Measurements from ENCODE around the gene ANKRD11.

ANKRD11 gene

GRCh38 chr16:89536886-89537548, 46.7 kb upstream of the ANKRD11 start:
- Histone ChIP-seq H3K4me2 (ENCODE audit: low read depth, low read length) (no peak overlapping the region), H3K27me3 (replicated peaks; ENCODE audit: insufficient read depth, low read length) (no peaks in the 10 kb centered on the region), H3K4me1 (ENCODE audit: low read length) (no peaks in the 10 kb centered on the region), H3K9ac (ENCODE audit: low read length) (no peak overlapping the region), H3K36me3 (replicated peaks; ENCODE audit: insufficient read depth, low read length) (no peaks in the 10 kb centered on the region), H3K79me2 (ENCODE audit: low read length) (no peaks in the 10 kb centered on the region), H3K9me2 (replicated peaks; ENCODE audit: insufficient read depth, low read length) (no peaks in the 10 kb centered on the region), H3K27ac (ENCODE audit: low read length) (no peak overlapping the region), H3F3A (ENCODE audit: insufficient read depth, low read length) (no peaks in the 10 kb centered on the region), H2AFZ (ENCODE audit: low read length) (no peak overlapping the region), H4K20me1 (ENCODE audit: insufficient read depth, low read length) (no peaks in the 10 kb centered on the region), H3K4me3 (ENCODE audit: low read length) (no peak overlapping the region), H3K9me3 (replicated peaks; ENCODE audit: insufficient read depth, low read length) (no peaks in the 10 kb centered on the region)
- no peak for TF ChIP-seq CTCF (IDR thresholded peaks at IDR 0.05; ENCODE audit: low read length)
- TF ChIP-seq EZH2 (optimal IDR thresholded peaks at IDR 0.05; ENCODE audit: low read depth, low read length), result no peak
- TF ChIP-seq EZH2phosphoT487 (IDR thresholded peaks at IDR 0.05; ENCODE audit: low read length), result no peak
- DNase-seq, result no peak

GRCh38 chr16:89536371-89536770, 46.0 kb upstream of the ANKRD11 start:
- H3K36me3 ChIP-seq (replicated peaks; ENCODE audit: insufficient read depth, low read length), result no peaks in the 10 kb centered on the region

GRCh38 chr16:89534252-89534756, 43.9 kb upstream of the ANKRD11 start:
- no peaks in the 10 kb centered on the region for H3K27me3 ChIP-seq (replicated peaks; ENCODE audit: insufficient read depth, low read length)
- no peak overlapping the region for H3K9ac ChIP-seq (ENCODE audit: low read length)
- H3K9me2 ChIP-seq (replicated peaks; ENCODE audit: insufficient read depth, low read length), result no peaks in the 10 kb centered on the region
- H3K4me1 ChIP-seq (ENCODE audit: low read length), result no peaks in the 10 kb centered on the region
- TF ChIP-seq EZH2 (optimal IDR thresholded peaks at IDR 0.05; ENCODE audit: low read depth, low read length) (no peak), EZH2phosphoT487 (IDR thresholded peaks at IDR 0.05; ENCODE audit: low read length) (no peak), CTCF (IDR thresholded peaks at IDR 0.05; ENCODE audit: low read length) (no peak)
- H3K27ac ChIP-seq (ENCODE audit: low read length), result no peak overlapping the region
- no peaks in the 10 kb centered on the region for H3K36me3 ChIP-seq (replicated peaks; ENCODE audit: insufficient read depth, low read length)
- no peaks in the 10 kb centered on the region for H3F3A ChIP-seq (ENCODE audit: insufficient read depth, low read length)
- H3K9me3 ChIP-seq (replicated peaks; ENCODE audit: insufficient read depth, low read length), result no peaks in the 10 kb centered on the region
- no peak overlapping the region for H3K4me2 ChIP-seq (ENCODE audit: low read depth, low read length)
- no peak overlapping the region for H3K4me3 ChIP-seq (ENCODE audit: low read length)
- H3K79me2 ChIP-seq (ENCODE audit: low read length), result no peaks in the 10 kb centered on the region
- no peak overlapping the region for H2AFZ ChIP-seq (ENCODE audit: low read length)
- no peak for DNase-seq
- H4K20me1 ChIP-seq (ENCODE audit: insufficient read depth, low read length), result no peaks in the 10 kb centered on the region

More at GRCh38 chr16:89536371-89536770, 46.0 kb upstream of the ANKRD11 start:
- Histone ChIP-seq H3K27me3 (replicated peaks; ENCODE audit: insufficient read depth, low read length) (no peaks in the 10 kb centered on the region), H3K4me2 (ENCODE audit: low read depth, low read length) (no peak overlapping the region), H3K9ac (ENCODE audit: low read length) (no peak overlapping the region), H3K79me2 (ENCODE audit: low read length) (no peaks in the 10 kb centered on the region), H3K4me1 (ENCODE audit: low read length) (no peaks in the 10 kb centered on the region), H3K9me3 (replicated peaks; ENCODE audit: insufficient read depth, low read length) (no peaks in the 10 kb centered on the region), H4K20me1 (ENCODE audit: insufficient read depth, low read length) (no peaks in the 10 kb centered on the region), H3K27ac (ENCODE audit: low read length) (no peak overlapping the region), H3F3A (ENCODE audit: insufficient read depth, low read length) (no peaks in the 10 kb centered on the region), H3K4me3 (ENCODE audit: low read length) (no peak overlapping the region), H3K9me2 (replicated peaks; ENCODE audit: insufficient read depth, low read length) (no peaks in the 10 kb centered on the region), H2AFZ (ENCODE audit: low read length) (no peak overlapping the region)
- TF ChIP-seq EZH2 (optimal IDR thresholded peaks at IDR 0.05; ENCODE audit: low read depth, low read length) (no peak), EZH2phosphoT487 (IDR thresholded peaks at IDR 0.05; ENCODE audit: low read length) (no peak), CTCF (IDR thresholded peaks at IDR 0.05; ENCODE audit: low read length) (no peak)
- DNase-seq, result no peak

Data from MM.1S (cell line).